ENCODE results near the gene DNLZ.

Gene DNLZ

DNA sequence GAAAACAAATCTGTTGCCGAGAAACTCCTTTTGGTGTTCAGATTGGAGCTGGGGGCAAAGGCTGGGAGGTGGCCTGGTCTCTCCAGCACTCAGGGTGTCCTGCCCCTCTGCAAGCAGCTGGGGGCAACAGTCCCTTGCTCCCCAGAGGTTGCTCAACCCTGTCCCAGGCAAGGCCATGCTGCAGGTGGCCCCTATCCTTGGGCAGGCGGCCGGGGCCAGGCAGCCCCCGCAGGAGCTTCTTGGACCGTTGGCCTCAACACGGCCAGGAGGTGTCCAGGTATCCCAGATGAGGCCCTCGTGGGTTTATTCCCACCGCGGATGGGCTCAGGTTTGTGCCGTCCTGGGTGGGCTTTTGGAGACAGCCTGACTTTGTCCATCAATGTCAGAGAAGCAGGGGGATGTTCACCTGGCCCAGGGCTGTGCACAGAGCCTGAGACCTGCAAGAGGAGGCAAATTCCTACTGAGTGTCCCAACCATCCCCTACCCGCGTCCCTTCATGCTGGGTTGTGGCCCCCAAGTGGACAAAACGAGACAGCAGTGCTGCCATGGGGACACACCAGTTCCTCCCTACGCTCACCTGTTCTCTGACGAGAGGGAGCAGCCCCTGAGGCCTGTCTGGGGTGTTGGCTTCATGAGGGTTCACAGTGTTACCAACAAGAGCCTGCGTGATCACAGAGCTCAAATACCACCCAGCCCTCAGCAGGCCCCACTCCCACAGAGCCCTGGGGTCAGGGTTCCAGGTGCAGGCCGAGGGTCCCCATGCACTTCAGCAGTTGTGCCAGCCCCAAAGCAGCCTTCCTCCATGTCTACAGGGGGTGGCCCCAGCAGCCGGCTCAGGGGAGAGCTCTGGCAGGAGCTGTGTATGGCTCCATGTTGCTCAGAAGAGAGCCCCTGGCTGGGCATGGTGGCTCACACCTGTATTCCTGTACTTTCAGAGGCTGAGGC lies 50.2 kb downstream of the DNLZ start:
- H3K4me3 ChIP-seq (ENCODE audit: low read length): no peak overlapping the region
- DNase-seq (ENCODE audit: low read depth, low spot score): no peak

DNA sequence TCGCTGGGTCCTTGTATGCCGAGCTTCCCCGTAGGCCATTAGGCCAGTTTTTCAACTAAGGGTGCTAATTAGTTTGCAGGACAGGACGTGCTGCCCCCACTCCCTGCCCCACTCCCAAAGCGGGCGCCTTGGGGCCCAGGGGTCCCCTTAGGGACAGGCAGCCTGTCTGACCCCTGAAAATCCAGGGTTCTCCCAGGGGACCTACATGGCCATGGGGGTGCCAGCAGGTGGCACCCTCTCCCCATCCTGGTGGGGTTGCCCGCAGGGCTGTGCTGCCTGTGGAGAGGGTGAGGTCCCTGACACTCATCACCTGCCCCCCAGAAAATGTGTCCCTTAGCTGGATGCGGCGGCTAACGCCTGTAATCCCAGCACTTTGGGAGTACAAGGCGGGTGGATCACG lies 51.1 kb downstream of the DNLZ start:
- no peak for DNase-seq (ENCODE audit: low read depth, low spot score)
- no peak overlapping the region for H3K4me3 ChIP-seq (ENCODE audit: low read length)

DNA sequence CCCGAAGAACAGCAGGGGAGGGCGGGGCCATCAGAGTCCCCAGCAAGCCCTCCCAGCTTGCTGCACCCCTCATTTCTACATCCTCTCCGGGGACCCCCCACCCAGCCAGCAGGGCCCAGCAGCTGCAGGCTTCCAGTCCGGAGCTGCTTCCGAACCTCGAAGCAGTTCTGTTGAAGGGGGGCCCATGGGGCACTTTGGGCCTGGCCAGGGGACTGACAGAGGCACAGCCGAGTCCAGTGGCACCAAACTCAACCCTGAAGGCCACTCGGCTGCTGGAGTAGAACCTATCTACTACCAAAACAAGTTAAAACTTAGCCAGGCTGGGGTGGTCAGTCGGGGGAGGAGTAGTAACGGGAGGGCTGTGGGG lies 51.6 kb downstream of the DNLZ start:
- no peak for DNase-seq (ENCODE audit: low read depth, low spot score)
- H3K4me3 ChIP-seq (ENCODE audit: low read length): no peak overlapping the region

DNA sequence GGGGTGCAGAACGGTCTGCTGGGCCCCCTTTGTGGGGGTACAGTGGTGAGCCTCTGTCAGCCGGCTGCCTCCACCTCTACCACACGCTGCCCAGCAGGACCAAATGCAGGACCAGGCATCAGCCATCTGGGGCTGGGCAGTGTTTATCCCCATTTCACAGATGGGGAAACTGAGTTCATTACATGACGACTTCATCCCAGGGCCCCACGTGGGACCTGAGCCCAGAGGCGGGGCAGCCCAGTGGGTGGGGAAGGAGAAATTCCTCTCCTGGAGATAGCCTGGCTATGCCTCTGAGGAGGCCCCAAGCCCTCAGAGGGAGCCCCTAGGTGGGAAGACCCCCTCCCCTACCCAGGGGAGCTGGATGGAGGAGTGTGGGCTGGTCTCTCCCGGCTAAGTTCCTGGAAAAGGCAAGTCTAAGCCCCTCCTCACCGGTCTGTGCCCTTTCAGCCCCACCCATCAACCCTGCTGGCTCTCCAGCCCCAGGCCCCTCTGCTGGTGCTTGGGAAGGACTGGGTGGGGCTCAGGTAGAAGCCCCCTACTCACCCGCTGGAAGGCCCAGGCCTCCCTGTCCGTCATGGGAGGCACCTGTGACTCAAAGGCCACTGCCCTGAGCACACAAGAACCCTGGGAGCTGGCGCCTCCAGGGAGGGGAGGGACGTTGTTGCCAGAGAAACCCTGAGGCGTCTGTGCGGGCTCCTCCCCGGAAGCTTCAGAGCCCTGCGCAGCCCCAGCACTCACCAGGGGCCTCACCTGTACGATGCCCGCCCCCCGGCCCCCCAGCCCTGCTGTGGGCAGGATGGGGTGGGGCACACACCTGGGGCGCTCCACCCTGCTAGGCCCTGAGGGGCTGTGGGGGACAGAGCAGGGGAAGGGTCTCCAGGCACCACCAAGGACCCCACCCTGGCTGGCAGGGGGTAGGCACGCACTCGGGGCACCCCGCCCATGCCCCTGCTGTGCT lies 52.2 kb downstream of the DNLZ start:
- H3K4me3 ChIP-seq (ENCODE audit: low read length): peak overlapping the region; percentile 13; the same call in 1 of the 2 replicates
- DNase-seq (ENCODE audit: low read depth, low spot score): peak; percentile 39

DNA sequence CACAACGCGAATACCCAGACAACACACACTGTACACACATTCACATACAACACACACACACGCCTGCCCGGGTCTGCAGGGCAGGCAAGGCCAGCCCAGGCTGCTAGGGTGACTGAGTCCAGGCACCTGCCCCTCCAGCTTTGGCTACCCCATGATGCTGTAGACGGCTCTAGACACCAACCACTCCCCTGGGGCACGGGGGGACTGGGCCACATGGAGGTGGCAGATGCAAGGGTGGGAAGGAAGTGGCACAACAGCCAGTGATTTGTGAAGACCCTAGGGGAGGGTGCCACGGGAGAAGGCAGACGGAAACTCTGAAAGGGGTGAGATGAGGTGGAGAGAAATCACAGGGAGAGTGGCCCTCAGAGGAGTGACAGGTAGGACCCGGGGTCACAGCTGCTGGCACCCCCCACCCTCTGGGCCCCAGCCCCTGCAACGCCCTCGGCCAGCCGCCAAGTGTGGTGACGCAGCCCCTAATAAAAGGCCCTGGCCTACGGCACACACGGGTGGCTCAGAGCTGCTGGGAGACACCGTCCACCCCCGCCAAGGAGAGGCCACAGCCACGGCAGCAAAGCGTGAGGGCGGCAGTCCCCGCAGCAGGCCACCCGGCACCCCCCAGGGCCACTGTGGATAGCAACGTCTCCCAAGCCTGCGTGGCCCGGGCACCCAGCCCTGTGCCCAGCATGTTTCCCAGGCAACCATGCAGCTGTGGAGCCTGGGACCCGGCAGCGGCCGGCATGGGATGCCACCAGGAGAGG lies 53.1 kb downstream of the DNLZ start:
- no peak overlapping the region for H3K4me3 ChIP-seq (ENCODE audit: low read length)
- no peak for DNase-seq (ENCODE audit: low read depth, low spot score)

DNA sequence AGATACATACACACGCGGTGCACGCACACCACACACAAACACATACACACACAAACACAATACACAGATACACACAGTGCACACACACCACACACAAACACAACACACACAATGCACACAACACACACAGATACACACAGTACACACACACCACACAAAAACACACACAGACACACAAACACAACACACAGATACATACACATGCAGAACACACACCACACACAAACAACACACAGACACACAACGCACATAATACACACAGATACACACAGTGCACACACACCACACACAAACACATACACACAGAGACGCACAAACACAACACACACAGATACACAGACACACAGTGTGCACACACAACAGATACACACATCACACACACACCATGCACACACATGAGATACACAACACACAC lies 53.7 kb downstream of the DNLZ start:
- H3K4me3 ChIP-seq (ENCODE audit: low read length): no peak overlapping the region
- no peak for DNase-seq (ENCODE audit: low read depth, low spot score)

Data from Jurkat, Clone E6-1 (cell line).